Endothelial cell of umbilical vein (primary cell): ENCODE data around the gene ZNF331.

Experiments
- EZH2 ChIP-seq: IDR thresholded peaks from 2 replicates; pipeline ENCODE4 v1.6.1; 2012; ENCODE audit warnings: borderline replicate concordance, low read depth, mild to moderate bottlenecking, moderate library complexity, low read length, inconsistent platforms; ENCODE audit not compliant: severe bottlenecking
- GATA2 ChIP-seq: IDR thresholded peaks from 2 replicates; pipeline ENCODE4 v1.7.0; 2011; ENCODE audit warnings: low read depth, mild to moderate bottlenecking, moderate library complexity, mixed read lengths, low read length; ENCODE audit not compliant: insufficient read length, insufficient read depth
- JUN ChIP-seq: IDR thresholded peaks from 2 replicates; pipeline ENCODE4 v1.6.1; 2011; ENCODE audit warnings: borderline replicate concordance, low read depth; ENCODE audit not compliant: insufficient read length, insufficient read depth
- MYC ChIP-seq: IDR thresholded peaks from one replicate; pipeline ENCODE4 v1.6.1; 2011; ENCODE audit warnings: mild to moderate bottlenecking, low read depth, low read length
- POLR2A ChIP-seq: IDR thresholded peaks from 2 replicates; pipeline ENCODE4 v1.6.1; 2012; ENCODE audit warnings: low read depth, mild to moderate bottlenecking, control low read depth, low read length
- POLR2AphosphoS5 ChIP-seq: IDR thresholded peaks from 2 replicates; pipeline ENCODE4 v1.6.1; 2012; ENCODE audit warnings: low read depth, mild to moderate bottlenecking, control low read depth, low read length, moderate library complexity; ENCODE audit not compliant: insufficient read depth
- TF ChIP-seq, protein P1 (sequence below), 2 donors: IDR thresholded peaks; 1 replicate in 1 of 2; 2 replicates in 1 of 2; pipeline ENCODE4 v1.5.1; 2011; ENCODE audit warnings: low read length in 2 of 2, mild to moderate bottlenecking in 2 of 2, moderate library complexity in 2 of 2, control low read depth in 1 of 2, inconsistent platforms in 1 of 2, low read depth in 1 of 2; ENCODE audit not compliant: insufficient read depth in 1 of 2; ENCODE audit errors: extremely low read depth in 1 of 2
- TF ChIP-seq, protein P2 (sequence below): IDR thresholded peaks from 2 replicates; pipeline ENCODE4 v1.6.1; 2011; ENCODE audit not compliant: insufficient read depth, insufficient read length

DNA sequence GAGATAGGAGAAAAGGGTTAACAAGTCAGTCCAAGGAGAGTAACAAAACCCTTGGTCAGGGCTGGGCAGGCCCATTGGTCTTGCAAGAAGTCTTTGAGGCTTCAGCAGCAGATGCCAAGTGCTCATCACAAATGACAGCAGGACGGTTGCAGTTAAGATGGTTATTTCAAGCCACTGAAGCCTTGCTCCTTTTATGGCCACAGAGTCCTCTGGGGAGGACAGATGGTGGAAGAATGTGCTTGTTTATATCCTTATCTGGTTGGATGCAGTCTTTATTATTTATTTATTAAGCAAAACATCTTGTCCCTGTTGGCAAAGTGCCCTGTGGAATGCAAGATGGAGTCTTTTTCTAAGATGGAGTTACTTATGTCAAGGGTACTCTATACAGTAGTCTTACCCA is 19.2 kb upstream of the ZNF331 start:
- TF ChIP-seq POLR2A (no peak), MYC (no peak), EZH2 (no peak), POLR2AphosphoS5 (no peak), JUN (no peak), GATA2 (no peak)
- TF ChIP-seq, protein P1, sequence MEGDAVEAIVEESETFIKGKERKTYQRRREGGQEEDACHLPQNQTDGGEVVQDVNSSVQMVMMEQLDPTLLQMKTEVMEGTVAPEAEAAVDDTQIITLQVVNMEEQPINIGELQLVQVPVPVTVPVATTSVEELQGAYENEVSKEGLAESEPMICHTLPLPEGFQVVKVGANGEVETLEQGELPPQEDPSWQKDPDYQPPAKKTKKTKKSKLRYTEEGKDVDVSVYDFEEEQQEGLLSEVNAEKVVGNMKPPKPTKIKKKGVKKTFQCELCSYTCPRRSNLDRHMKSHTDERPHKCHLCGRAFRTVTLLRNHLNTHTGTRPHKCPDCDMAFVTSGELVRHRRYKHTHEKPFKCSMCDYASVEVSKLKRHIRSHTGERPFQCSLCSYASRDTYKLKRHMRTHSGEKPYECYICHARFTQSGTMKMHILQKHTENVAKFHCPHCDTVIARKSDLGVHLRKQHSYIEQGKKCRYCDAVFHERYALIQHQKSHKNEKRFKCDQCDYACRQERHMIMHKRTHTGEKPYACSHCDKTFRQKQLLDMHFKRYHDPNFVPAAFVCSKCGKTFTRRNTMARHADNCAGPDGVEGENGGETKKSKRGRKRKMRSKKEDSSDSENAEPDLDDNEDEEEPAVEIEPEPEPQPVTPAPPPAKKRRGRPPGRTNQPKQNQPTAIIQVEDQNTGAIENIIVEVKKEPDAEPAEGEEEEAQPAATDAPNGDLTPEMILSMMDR (IDR thresholded peaks at IDR 0.05; ENCODE audit: extremely low read depth in 1 of 2, insufficient read depth in 1 of 2, low read depth in 1 of 2, low read length in 2 of 2), result no peak
- TF ChIP-seq, protein P2, sequence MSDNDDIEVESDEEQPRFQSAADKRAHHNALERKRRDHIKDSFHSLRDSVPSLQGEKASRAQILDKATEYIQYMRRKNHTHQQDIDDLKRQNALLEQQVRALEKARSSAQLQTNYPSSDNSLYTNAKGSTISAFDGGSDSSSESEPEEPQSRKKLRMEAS, result no peak
